GM04503 (cell line): ENCODE data around the gene RIOK3.

Experiments used
- DNase-seq: peaks from one replicate; pipeline ENCODE4 v3.0.0-alpha.2; 2012; ENCODE audit warnings: low read depth

The RIOK3 gene

DNA sequence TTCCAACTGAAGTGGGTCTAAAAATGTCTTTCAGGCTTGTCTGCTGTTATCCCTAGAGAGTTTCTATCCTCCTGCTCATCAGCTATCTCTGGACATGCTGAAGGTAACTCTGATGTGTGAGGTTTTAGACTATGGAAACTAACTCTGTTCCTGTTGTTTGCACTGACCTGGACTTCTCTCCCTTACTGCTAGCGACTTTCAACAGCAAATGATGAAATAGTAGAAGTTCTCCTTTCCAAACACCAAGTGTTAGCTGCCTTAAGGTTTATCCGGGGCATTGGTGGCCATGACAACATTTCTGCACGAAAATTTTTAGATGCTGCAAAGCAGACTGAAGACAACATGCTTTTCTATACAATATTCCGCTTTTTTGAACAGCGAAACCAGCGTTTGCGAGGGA lies 77.1 kb downstream of the RIOK3 start:
- DNase-seq = no peak

DNA sequence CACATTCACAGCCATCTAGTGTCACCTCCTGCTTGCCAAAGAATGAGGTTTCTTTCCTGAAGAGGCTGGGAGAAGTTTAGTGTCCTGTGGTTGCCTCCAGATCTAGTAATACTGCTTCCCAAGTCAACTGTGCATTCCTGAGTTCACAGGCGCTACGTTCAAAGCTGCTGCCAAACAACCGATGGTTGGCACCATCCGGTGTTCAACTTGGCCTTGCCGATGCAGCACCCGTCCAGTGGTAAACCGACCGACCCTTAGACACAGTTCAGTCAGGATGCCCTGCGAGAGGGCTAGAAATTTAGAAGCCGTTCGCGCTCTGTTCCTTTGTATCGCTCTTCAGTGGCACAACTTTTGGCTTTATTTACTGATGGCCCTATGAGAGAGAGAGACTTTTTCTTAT lies 78.8 kb downstream of the RIOK3 start:
- no peak for DNase-seq
